K562 (cell line): ENCODE data around the gene PRDM2. TPM values are rescaled to one million over a fixed set of nuclear protein-coding genes. Genes with fewer than 3 reads are reported as not detected.

Source experiments
- ATF1 ChIP-seq, 2 experiments: fragments of 450-650 bp in 1 of 2; IDR thresholded peaks; 2 replicates each; pipeline ENCODE4 v1.6.1; 2016; ENCODE audit warnings: missing compliant biosample characterization in 1 of 2, missing genetic modification characterization in 1 of 2
- CC2D1A ChIP-seq: fragments of 450-650 bp; IDR thresholded peaks from 2 replicates; pipeline ENCODE4 v1.6.1; 2017; ENCODE audit warnings: mild to moderate bottlenecking
- E2F8 ChIP-seq: fragments of 450-650 bp; IDR thresholded peaks from 2 replicates; pipeline ENCODE4 v1.7.1; 2018; ENCODE audit warnings: mild to moderate bottlenecking, low read depth; ENCODE audit not compliant: partially characterized antibody
- ELF2 ChIP-seq: fragments of 250-450 bp; sonication (Bioruptor Pico); IDR thresholded peaks from 2 replicates; pipeline ENCODE4 v1.5.0; 2021; ENCODE audit warnings: mild to moderate bottlenecking
- FOXA1 ChIP-seq: fragments of 450-650 bp; IDR thresholded peaks from 2 replicates; pipeline ENCODE4 v1.6.1; 2016; ENCODE audit warnings: mild to moderate bottlenecking, borderline replicate concordance
- FOXJ3 ChIP-seq: sonication (generic); formaldehyde crosslinking; IDR thresholded peaks from 2 replicates; pipeline ENCODE4 v1.4.0; 2020; ENCODE audit warnings: mild to moderate bottlenecking, missing genetic modification reagents
- JUND ChIP-seq, 2 experiments: IDR thresholded peaks; 2 replicates in 1 of 2; 3 replicates in 1 of 2; pipeline ENCODE4 v1.6.1; 2011; ENCODE audit warnings: borderline replicate concordance in 2 of 2, low read depth in 2 of 2, low read length in 2 of 2, improper control_type of control experiment in 1 of 2, missing biosample characterization in 1 of 2, missing genetic modification characterization in 1 of 2, missing genetic modification reagents in 1 of 2
- KLF1 ChIP-seq: fragments of 450-650 bp; IDR thresholded peaks from 2 replicates; pipeline ENCODE4 v1.6.1; 2016; ENCODE audit warnings: missing genetic modification characterization, missing compliant biosample characterization
- MIER1 ChIP-seq: fragments of 450-650 bp; IDR thresholded peaks from 2 replicates; pipeline ENCODE4 v1.6.1; 2016; ENCODE audit warnings: antibody characterized with exemption, mild to moderate bottlenecking, low read depth
- NFYB ChIP-seq: IDR thresholded peaks from 2 replicates; pipeline ENCODE4 v1.6.1; 2011; ENCODE audit warnings: mild to moderate bottlenecking, moderate library complexity; ENCODE audit not compliant: insufficient read length; ENCODE audit errors: extremely low read depth
- NR4A1 ChIP-seq, 2 experiments: fragments of 250-450 bp in 1 of 2; fragments of 450-650 bp in 1 of 2; sonication (Bioruptor Pico) in 1 of 2; IDR thresholded peaks; 2 replicates each; pipeline versions ENCODE4 v1.4.0 to v1.6.1; 2016 to 2020; ENCODE audit warnings: mild to moderate bottlenecking in 2 of 2, missing compliant biosample characterization in 1 of 2, missing genetic modification characterization in 1 of 2, moderate library complexity in 1 of 2
- RBM34 ChIP-seq: fragments of 200-400 bp; formaldehyde crosslinking; IDR thresholded peaks from 2 replicates; pipeline ENCODE4 v1.6.1; 2018; ENCODE audit warnings: low read length, borderline replicate concordance; ENCODE audit not compliant: insufficient read depth
- TAF9B ChIP-seq: fragments of 450-650 bp; IDR thresholded peaks from 2 replicates; pipeline ENCODE4 v1.6.1; 2018; ENCODE audit warnings: mild to moderate bottlenecking; ENCODE audit not compliant: partially characterized antibody
- TEAD4 ChIP-seq, 2 experiments: sonication (generic) in 1 of 2; formaldehyde crosslinking in 1 of 2; IDR thresholded peaks; 2 replicates each; pipeline versions ENCODE4 v1.6.1 to v1.8.0; 2012 to 2022; ENCODE audit warnings: borderline replicate concordance in 1 of 2, inconsistent platforms in 1 of 2, low read length in 1 of 2, mild to moderate bottlenecking in 1 of 2, missing genetic modification reagents in 1 of 2
- ZBTB5 ChIP-seq: fragments of 450-650 bp; IDR thresholded peaks from 2 replicates; pipeline ENCODE4 v1.6.1; 2017; ENCODE audit warnings: antibody characterized with exemption
- ZFP91 ChIP-seq: sonication (generic); formaldehyde crosslinking; IDR thresholded peaks from 2 replicates; pipeline ENCODE4 v1.8.0; 2022; ENCODE audit warnings: mild to moderate bottlenecking, missing genetic modification reagents
- ZNF133 ChIP-seq: fragments of 250-450 bp; sonication (Bioruptor Pico); IDR thresholded peaks from 2 replicates; pipeline ENCODE4 v1.4.0; 2020; ENCODE audit warnings: mild to moderate bottlenecking
- ZNF24 ChIP-seq: fragments of 450-650 bp; IDR thresholded peaks from 2 replicates; pipeline ENCODE4 v1.6.1; 2016
- polyA plus RNA-seq, 8 experiments: library from polyadenylated mRNA; depleted of rRNA in 4 of 8; stranded (reverse) in 5 of 8; unstranded in 3 of 8; fragments of >200 nt; fragmentation: Nextera tagmentation in 2 of 8; fragmentation: Illumina TruSeq in 1 of 8; extraction: Ambion mirVana in 2 of 8; extraction: Trizol in 1 of 8; gene quantifications; 2 replicates each; pipeline versions ENCODE4 v1.2.1 to v1.2.3, GENCODE V29; 2011 to 2014; ENCODE audit warnings: inconsistent platforms in 1 of 8, missing spikeins in 1 of 8
- total RNA-seq, 7 experiments: library from RNA; depleted of rRNA in 6 of 7; stranded (reverse); fragments of >200 nt in 6 of 7; fragmentation: Illumina TruSeq in 2 of 7; extraction: Trizol in 2 of 7; gene quantifications; 2 replicates each; pipeline versions ENCODE4 v1.2.1 to v1.2.3, GENCODE V29; 2011 to 2021; ENCODE audit warnings: low replicate concordance in 1 of 7
- TF ChIP-seq, protein P1 (sequence below), 2 experiments: fragments of 450-650 bp; IDR thresholded peaks; 2 replicates each; pipeline ENCODE4 v1.6.1; 2016

Gene PRDM2
- total and polyA plus RNA-seq, 9 of the 15 experiments (the other 6 are each of a cell fraction or from before 2014, with no cell fraction given), result 5.4 to 27.6 (median 12.5) TPM

DNA sequence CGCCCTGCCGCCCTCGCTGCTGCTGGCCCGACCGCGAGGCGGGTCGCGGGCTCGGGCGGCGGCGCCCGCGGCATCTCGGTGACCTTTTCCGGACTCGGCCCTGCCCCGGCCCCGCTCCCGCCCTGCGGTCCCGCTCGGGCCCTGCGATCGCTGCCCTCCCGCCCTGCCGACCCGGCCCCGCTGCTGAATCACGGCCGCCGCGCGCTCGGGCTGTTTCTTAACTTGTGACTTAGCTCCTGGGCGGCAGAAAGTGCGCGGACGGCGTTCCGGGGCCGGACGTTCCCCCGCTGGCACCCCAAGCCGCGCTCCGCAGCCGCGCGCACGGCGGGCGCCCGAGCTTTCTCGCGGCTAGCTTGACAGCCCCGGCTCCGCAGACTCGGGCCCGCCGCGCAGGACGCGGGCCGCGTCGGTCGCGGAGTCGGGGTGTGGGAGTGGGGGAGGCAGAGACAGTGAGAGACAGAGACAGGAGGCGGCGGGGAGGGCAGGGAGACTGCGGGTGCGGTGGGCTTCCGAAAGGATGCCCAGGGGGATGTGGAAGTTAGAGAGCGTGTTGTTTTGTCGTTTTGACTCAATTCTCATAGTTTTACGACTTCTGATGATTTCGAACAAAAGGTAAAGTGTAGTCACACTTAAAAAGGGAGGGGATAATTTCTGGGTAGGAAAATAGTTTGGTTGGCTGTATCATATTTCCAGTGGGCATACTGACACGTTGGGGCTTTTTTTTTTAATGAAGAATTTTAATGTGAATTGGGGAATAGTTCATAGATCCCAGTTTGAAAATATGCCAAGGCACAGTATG lies 49.8 kb downstream of the PRDM2 start (continued):
- TF ChIP-seq MIER1, result no peak
- TF ChIP-seq ATF1 (CRISPR knock-in tag; IDR thresholded peaks at IDR 0.05), result no peak
- peak; percentile 40; the same call in 1 of the 2 replicates for TF ChIP-seq ATF1 (tag; IDR thresholded peaks at IDR 0.05)
- no peak for TF ChIP-seq TAF9B
- TF ChIP-seq E2F8, result no peak
- TF ChIP-seq ZNF24, result 0 out of 2 replicates have a peak, but pooled peaks have one; percentile 13
- TF ChIP-seq JUND (IDR thresholded peaks at IDR 0.05; ENCODE audit: borderline replicate concordance, low read depth, low read length), result no peak
- no peak for TF ChIP-seq JUND (tag; IDR thresholded peaks at IDR 0.05; ENCODE audit: borderline replicate concordance, low read depth, low read length)
- TF ChIP-seq NR4A1 (CRISPR knock-in tag; IDR thresholded peaks at IDR 0.05), result no peak
- TF ChIP-seq NR4A1 (tag; IDR thresholded peaks at IDR 0.05), result no peak
- TF ChIP-seq ZNF133, result no peak
- TF ChIP-seq, protein P1, sequence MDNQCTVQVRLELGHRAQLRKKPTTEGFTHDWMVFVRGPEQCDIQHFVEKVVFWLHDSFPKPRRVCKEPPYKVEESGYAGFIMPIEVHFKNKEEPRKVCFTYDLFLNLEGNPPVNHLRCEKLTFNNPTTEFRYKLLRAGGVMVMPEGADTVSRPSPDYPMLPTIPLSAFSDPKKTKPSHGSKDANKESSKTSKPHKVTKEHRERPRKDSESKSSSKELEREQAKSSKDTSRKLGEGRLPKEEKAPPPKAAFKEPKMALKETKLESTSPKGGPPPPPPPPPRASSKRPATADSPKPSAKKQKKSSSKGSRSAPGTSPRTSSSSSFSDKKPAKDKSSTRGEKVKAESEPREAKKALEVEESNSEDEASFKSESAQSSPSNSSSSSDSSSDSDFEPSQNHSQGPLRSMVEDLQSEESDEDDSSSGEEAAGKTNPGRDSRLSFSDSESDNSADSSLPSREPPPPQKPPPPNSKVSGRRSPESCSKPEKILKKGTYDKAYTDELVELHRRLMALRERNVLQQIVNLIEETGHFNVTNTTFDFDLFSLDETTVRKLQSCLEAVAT (IDR thresholded peaks at IDR 0.05), result 0 out of 4 replicates have a peak, but pooled peaks of 1 of the 2 experiments have one; percentile 39
- no peak for TF ChIP-seq TEAD4 (IDR thresholded peaks at IDR 0.05; ENCODE audit: low read length)
- TF ChIP-seq TEAD4 (CRISPR knock-in tag; IDR thresholded peaks at IDR 0.05; ENCODE audit: borderline replicate concordance), result no peak
- no peak for TF ChIP-seq ELF2 (CRISPR knock-in tag)
- no peak for TF ChIP-seq CC2D1A
- TF ChIP-seq NFYB, result no peak
- no peak for TF ChIP-seq ZFP91 (CRISPR knock-in tag)
- no peak for TF ChIP-seq ZBTB5
- TF ChIP-seq KLF1, result no peak
- no peak for TF ChIP-seq RBM34
- no peak for TF ChIP-seq FOXJ3 (CRISPR knock-in tag)
- no peak for TF ChIP-seq FOXA1
